Effector memory CD4-positive, alpha-beta T cell (primary cell): Measurements from ENCODE around the gene FOS.
A peak's percentile ranks its signal among the peaks of the same experiment; 100 is the strongest.
"Not testable (repeated sequence)": the region's sequence is repeated elsewhere in the genome, so short reads cannot be mapped to it uniquely, and the experiment has no call there.

Experiments
- DNase-seq, 3 donors: peaks; one replicate each; pipeline ENCODE4 v3.0.0-alpha.2; 2020
- H3K27ac ChIP-seq: 2 replicates; pipeline ENCODE4 v1.7.0; 2013; ENCODE audit warnings: mild to moderate bottlenecking, low read length, moderate library complexity; ENCODE audit not compliant: insufficient read depth, poor library complexity, severe bottlenecking
- H3K27me3 ChIP-seq: replicated peaks from 2 replicates; pipeline ENCODE4 v1.7.0; 2013; ENCODE audit warnings: mild to moderate bottlenecking, low read length; ENCODE audit not compliant: insufficient read depth, control insufficient read depth, poor library complexity, severe bottlenecking
- H3K36me3 ChIP-seq: 2 replicates; pipeline ENCODE4 v1.7.0; 2013; ENCODE audit warnings: mild to moderate bottlenecking, low read length, moderate library complexity; ENCODE audit not compliant: control insufficient read depth, insufficient read depth
- H3K4me1 ChIP-seq: 2 replicates; pipeline ENCODE4 v1.7.0; 2013; ENCODE audit warnings: low read length, mild to moderate bottlenecking; ENCODE audit not compliant: control insufficient read depth, insufficient read depth, poor library complexity, severe bottlenecking
- H3K4me3 ChIP-seq: 2 replicates; pipeline ENCODE4 v1.7.0; 2013; ENCODE audit warnings: low read length, low read depth, mild to moderate bottlenecking; ENCODE audit not compliant: insufficient read depth, poor library complexity, severe bottlenecking
- H3K9me3 ChIP-seq: 2 replicates; pipeline ENCODE4 v1.7.0; 2013; ENCODE audit warnings: mild to moderate bottlenecking, low read length, moderate library complexity; ENCODE audit not compliant: control insufficient read depth
- total RNA-seq, 3 donors: gene quantifications; one replicate each; lab custom pipeline; 2026; lab: John Stamatoyannopoulos, UW

Gene FOS
- total RNA-seq, result 5,696 to 11,210 (median 6,107) reads per million in 3 donors

GRCh38 chr14:75278422-75279152, at the start of gene FOS:
FOS (plus strand) TSS chr14:75278828; CDS start chr14:75278983, 155 bp downstream.
- peak; percentile 90 to 91 (median 90) for DNase-seq
- Histone ChIP-seq H3K9me3 (no peaks in the 10 kb centered on the region), H3K27me3 (no peaks in the 10 kb centered on the region), H3K27ac (peak within 1 kb of the TSS; percentile 86), H3K4me3 (peak within 1 kb of the TSS; percentile 97), H3K36me3 (peaks cover 25% of the 10 kb centered on the region), H3K4me1 (peaks cover 41% of the 10 kb centered on the region)

GRCh38 chr14:75229661-75230139, 48.9 kb upstream of the FOS start:
- H3K4me3 ChIP-seq, result no peak overlapping the region
- no peaks in the 10 kb centered on the region for H3K36me3 ChIP-seq
- peaks cover 20% of the 10 kb centered on the region for H3K4me1 ChIP-seq
- no peak for DNase-seq
- no peaks in the 10 kb centered on the region for H3K27me3 ChIP-seq
- H3K27ac ChIP-seq, result peak overlapping the region; percentile 51
- H3K9me3 ChIP-seq, result no peaks in the 10 kb centered on the region

GRCh38 chr14:75230140-75230792, 48.4 kb upstream of the FOS start:
- DNase-seq, result peak; percentile 48 to 60 (median 57)
- peak overlapping the region; percentile 51 for H3K27ac ChIP-seq
- no peaks in the 10 kb centered on the region for H3K9me3 ChIP-seq
- H3K36me3 ChIP-seq, result no peaks in the 10 kb centered on the region
- H3K4me1 ChIP-seq, result peaks cover 20% of the 10 kb centered on the region
- no peak overlapping the region for H3K4me3 ChIP-seq
- H3K27me3 ChIP-seq, result no peaks in the 10 kb centered on the region

- Histone ChIP-seq H3K36me3 (no peaks in the 10 kb centered on the region), H3K27me3 (no peaks in the 10 kb centered on the region), H3K27ac (no peak overlapping the region), H3K4me3 (no peak overlapping the region), H3K9me3 (no peaks in the 10 kb centered on the region), H3K4me1 (peaks cover 20% of the 10 kb centered on the region)
- no peak for DNase-seq
Measured at GRCh38 chr14:75231320-75231719, 47.3 kb upstream of the FOS start.

- Histone ChIP-seq H3K27me3 (no peaks in the 10 kb centered on the region), H3K4me1 (peaks cover 20% of the 10 kb centered on the region), H3K36me3 (no peaks in the 10 kb centered on the region), H3K9me3 (no peaks in the 10 kb centered on the region), H3K4me3 (no peak overlapping the region), H3K27ac (peak overlapping the region; percentile 38)
- DNase-seq, result no peak
Measured at GRCh38 chr14:75232191-75232590, 46.4 kb upstream of the FOS start.

GRCh38 chr14:75232597-75232996, 46.0 kb upstream of the FOS start:
- H3K4me3 ChIP-seq, result no peak overlapping the region
- no peaks in the 10 kb centered on the region for H3K36me3 ChIP-seq
- no peaks in the 10 kb centered on the region for H3K9me3 ChIP-seq
- H3K4me1 ChIP-seq, result peaks cover 20% of the 10 kb centered on the region
- H3K27me3 ChIP-seq, result no peaks in the 10 kb centered on the region
- H3K27ac ChIP-seq, result peak overlapping the region; percentile 38
- DNase-seq, result peak; percentile 25 to 39 (median 29)

- Histone ChIP-seq H3K4me3 (no peak overlapping the region), H3K9me3 (no peaks in the 10 kb centered on the region), H3K4me1 (peaks cover 19% of the 10 kb centered on the region), H3K27me3 (no peaks in the 10 kb centered on the region), H3K36me3 (no peaks in the 10 kb centered on the region), H3K27ac (no peak overlapping the region)
- DNase-seq, result no peak
Measured at GRCh38 chr14:75234173-75235115, 44.2 kb upstream of the FOS start.

GRCh38 chr14:75235198-75235597, 43.4 kb upstream of the FOS start:
- H3K9me3 ChIP-seq, H3K27me3 ChIP-seq, H3K27ac ChIP-seq, DNase-seq, H3K36me3 ChIP-seq, H3K4me3 ChIP-seq: not testable (repeated sequence)
- peaks cover 12% of the 10 kb centered on the region for H3K4me1 ChIP-seq

GRCh38 chr14:75236467-75236866, 42.2 kb upstream of the FOS start:
- H3K27ac ChIP-seq, result no peak overlapping the region
- DNase-seq, result no peak

More at GRCh38 chr14:75236467-75236866, 42.2 kb upstream of the FOS start:
- Histone ChIP-seq H3K4me3 (no peak overlapping the region), H3K27me3 (no peaks in the 10 kb centered on the region), H3K4me1 (peaks cover 5% of the 10 kb centered on the region), H3K36me3 (no peaks in the 10 kb centered on the region), H3K9me3 (no peaks in the 10 kb centered on the region)
